PFSK-1 (cell line): ENCODE measurements around the gene ELAC2.

Experiments used
- FOXP2 ChIP-seq: optimal IDR thresholded peaks from 2 replicates; pipeline ENCODE3; 2011; ENCODE audit warnings: borderline replicate concordance, control low read depth, inconsistent platforms; ENCODE audit not compliant: insufficient read depth; ENCODE audit errors: extremely low read length, extremely low read depth
- POLR2AphosphoS5 ChIP-seq: IDR thresholded peaks from 2 replicates; pipeline ENCODE4 v1.6.1; 2012; ENCODE audit warnings: low read depth, mild to moderate bottlenecking, control low read depth, low read length, moderate library complexity
- REST ChIP-seq, 2 experiments: IDR thresholded peaks; 2 replicates each; pipeline versions ENCODE4 v1.6.1 to v1.8.0; 2011 to 2012; ENCODE audit warnings: low read depth in 2 of 2, low read length in 2 of 2, control low read depth in 1 of 2, inconsistent platforms in 1 of 2, mild to moderate bottlenecking in 1 of 2, moderate library complexity in 1 of 2; ENCODE audit not compliant: insufficient read depth in 1 of 2
- SIN3A ChIP-seq: IDR thresholded peaks from 2 replicates; pipeline ENCODE4 v1.6.1; 2012; ENCODE audit warnings: mild to moderate bottlenecking, low read length, moderate library complexity, borderline replicate concordance; ENCODE audit not compliant: insufficient read depth
- TAF1 ChIP-seq: IDR thresholded peaks from 2 replicates; pipeline ENCODE4 v1.6.1; 2012; ENCODE audit warnings: low read length, control low read depth, borderline replicate concordance; ENCODE audit not compliant: insufficient read depth

ELAC2 gene

GRCh38 chr17:13001991-13002615 lies 15.7 kb downstream of the ELAC2 start:
- TF ChIP-seq POLR2AphosphoS5 (no peak), TAF1 (no peak), REST (IDR thresholded peaks at IDR 0.05; ENCODE audit: insufficient read depth in 1 of 2, low read depth in 2 of 2, low read length in 2 of 2) (no peak), FOXP2 (no peak), SIN3A (no peak)

- TF ChIP-seq TAF1 (no peak), POLR2AphosphoS5 (no peak), SIN3A (no peak), REST (IDR thresholded peaks at IDR 0.05; ENCODE audit: insufficient read depth in 1 of 2, low read depth in 2 of 2, low read length in 2 of 2) (no peak), FOXP2 (no peak)
Measured at GRCh38 chr17:13000561-13000960, 17.3 kb downstream of the ELAC2 start.

GRCh38 chr17:12998874-12999273 lies 19.0 kb downstream of the ELAC2 start:
- TF ChIP-seq REST (IDR thresholded peaks at IDR 0.05; ENCODE audit: insufficient read depth in 1 of 2, low read depth in 2 of 2, low read length in 2 of 2): no peak
- no peak for TF ChIP-seq FOXP2
- no peak for TF ChIP-seq POLR2AphosphoS5
- no peak for TF ChIP-seq TAF1
- TF ChIP-seq SIN3A: no peak

GRCh38 chr17:12998461-12998860 lies 19.4 kb downstream of the ELAC2 start:
- TF ChIP-seq POLR2AphosphoS5: no peak
- TF ChIP-seq FOXP2: no peak
- TF ChIP-seq TAF1: no peak
- TF ChIP-seq SIN3A: no peak
- no peak for TF ChIP-seq REST (IDR thresholded peaks at IDR 0.05; ENCODE audit: insufficient read depth in 1 of 2, low read depth in 2 of 2, low read length in 2 of 2)

GRCh38 chr17:12996941-12997340 lies 20.9 kb downstream of the ELAC2 start:
- TF ChIP-seq TAF1: no peak
- TF ChIP-seq REST (IDR thresholded peaks at IDR 0.05; ENCODE audit: insufficient read depth in 1 of 2, low read depth in 2 of 2, low read length in 2 of 2): no peak
- TF ChIP-seq FOXP2: no peak
- TF ChIP-seq POLR2AphosphoS5: no peak
- TF ChIP-seq SIN3A: no peak
